NCI-H82 (cell line): ENCODE measurements around the gene DLX2.

ENCODE experiments used
- DNase-seq: peaks from one replicate; lab custom pipeline; 2025; lab: John Stamatoyannopoulos, UW

The DLX2 gene

GRCh38 chr2:172094294-172095145 is 8.2 kb downstream of the DLX2 start:
- DNase-seq = peak; percentile 30

GRCh38 chr2:172093416-172094293 is 9.0 kb downstream of the DLX2 start:
- DNase-seq = peak; percentile 26

GRCh38 chr2:172092716-172093415 is 9.8 kb downstream of the DLX2 start:
- peak; percentile 30 for DNase-seq

- no peak for DNase-seq
These were observed 10.7 kb downstream of the DLX2 start for GRCh38 chr2:172091761-172092566.

- DNase-seq = no peak
These were observed 11.6 kb downstream of the DLX2 start for GRCh38 chr2:172091000-172091641.

- peak; percentile 34 for DNase-seq
These were observed 12.4 kb downstream of the DLX2 start for GRCh38 chr2:172090044-172090961.

- DNase-seq = no peak
These were observed 13.1 kb downstream of the DLX2 start for GRCh38 chr2:172089633-172090032.

GRCh38 chr2:172089005-172089504 is 13.6 kb downstream of the DLX2 start:
- no peak for DNase-seq

- peak; percentile 37 for DNase-seq
These were observed 14.3 kb downstream of the DLX2 start for GRCh38 chr2:172088245-172089004.

GRCh38 chr2:172087780-172088244 is 14.9 kb downstream of the DLX2 start:
- DNase-seq = peak; percentile 61

- DNase-seq = no peak
These were observed 15.4 kb downstream of the DLX2 start for GRCh38 chr2:172087207-172087779.

GRCh38 chr2:172086241-172087206 is 16.2 kb downstream of the DLX2 start:
- peak; percentile 73 for DNase-seq

- DNase-seq = no peak
These were observed 17.1 kb downstream of the DLX2 start, which contains the start of gene DLX1 for GRCh38 chr2:172085460-172086159. TSS of gene DLX1 (plus strand) at chr2:172085507. CDS start at chr2:172085678, 171 bp downstream.

- peak; percentile 95 for DNase-seq
These were observed 17.8 kb downstream of the DLX2 start for GRCh38 chr2:172084645-172085459.

- DNase-seq = peak; percentile 72
These were observed 18.4 kb downstream of the DLX2 start for GRCh38 chr2:172084395-172084644.
